ENCODE results near the gene OTOP1.
"Not testable (repeated sequence)": the region's sequence is repeated elsewhere in the genome, so short reads cannot be mapped to it uniquely, and the experiment has no call there.

Gene OTOP1

DNA sequence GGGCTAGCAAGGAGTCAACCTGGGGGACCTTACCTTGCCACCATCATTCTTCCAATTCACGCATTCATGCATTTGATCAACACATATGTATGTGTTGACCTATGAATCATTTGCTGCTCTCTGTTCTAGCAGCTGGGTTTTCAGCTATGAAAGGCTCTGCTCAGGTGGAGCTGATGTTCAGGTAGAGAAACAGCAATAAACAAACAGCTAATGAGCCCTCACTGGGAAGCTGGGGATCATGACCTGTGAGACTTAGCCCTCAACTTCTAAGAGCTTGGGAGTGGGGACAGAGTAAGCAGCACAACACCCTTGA lies 1.6 kb upstream of the OTOP1 start:
- no peak for DNase-seq

GRCh38 chr4:4227510-4228355 lies 1.0 kb upstream of the OTOP1 start:
- no peak for DNase-seq

- DNase-seq: no peak
Observed at GRCh38 chr4:4225915-4226605, 669 bp downstream of the OTOP1 start.

DNA sequence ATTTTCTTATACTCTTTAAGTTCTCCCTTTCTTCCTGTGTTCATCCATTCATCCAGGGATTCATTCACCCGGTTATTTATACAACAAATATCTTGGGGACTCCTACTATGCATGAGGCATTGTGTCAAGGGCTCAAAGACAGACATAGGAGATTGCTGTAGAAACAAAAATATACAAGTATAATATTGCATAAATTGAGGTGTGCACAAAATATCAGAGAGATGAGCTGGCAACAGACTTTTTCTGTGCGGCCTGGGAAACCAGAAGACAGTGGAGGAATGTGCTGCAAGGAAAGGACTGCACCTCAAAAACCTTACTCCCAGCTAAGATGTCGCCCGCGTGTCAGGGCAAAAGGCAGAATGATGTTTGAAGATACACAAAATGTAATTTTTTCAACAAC lies 9.6 kb downstream of the OTOP1 start:
- DNase-seq: no peak

DNA sequence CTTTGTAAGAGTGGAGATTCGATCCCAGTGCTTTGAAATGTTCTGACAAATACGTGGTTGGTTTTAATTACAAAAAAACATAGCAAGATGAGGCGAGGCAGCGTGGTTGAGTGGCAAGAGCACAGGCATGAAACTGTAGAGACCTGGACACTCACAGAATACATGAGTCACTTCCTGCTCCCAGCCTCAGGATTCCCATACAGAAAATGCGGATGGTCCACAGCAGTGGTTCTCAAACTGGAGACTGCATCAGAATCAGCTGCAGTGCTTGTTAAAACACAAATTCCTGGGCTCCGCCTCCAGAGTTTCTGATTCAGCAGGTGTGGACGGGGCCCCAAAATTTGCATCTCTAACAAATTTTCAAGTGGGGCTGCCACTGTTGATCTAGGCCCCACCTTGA lies 10.1 kb downstream of the OTOP1 start:
- DNase-seq: no peak

- not testable (repeated sequence) for DNase-seq
Observed at GRCh38 chr4:4213674-4214073, 13.1 kb downstream of the OTOP1 start.

DNA sequence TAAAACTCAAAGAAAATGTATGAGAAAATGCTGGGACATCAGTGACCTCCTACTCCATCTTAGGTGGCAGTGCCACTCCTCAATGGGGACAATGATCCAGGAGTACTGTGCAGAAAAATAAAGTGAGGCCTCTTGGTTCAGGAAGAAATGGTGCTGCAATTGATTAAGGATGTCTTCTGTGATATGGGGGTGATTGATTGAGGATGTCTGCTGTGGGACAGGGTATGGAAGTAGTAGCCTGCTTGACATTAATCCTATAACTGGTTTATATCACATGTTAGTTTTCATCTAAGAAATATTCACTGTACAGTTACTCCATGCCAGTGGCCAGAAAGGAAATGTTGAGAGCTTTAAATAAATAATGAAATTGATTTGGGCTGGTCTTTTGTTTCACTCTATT lies 20.5 kb downstream of the OTOP1 start:
- DNase-seq: no peak

- no peak for DNase-seq
Observed at GRCh38 chr4:4204401-4204745, 22.4 kb downstream of the OTOP1 start.

- no peak for DNase-seq
Observed at GRCh38 chr4:4203688-4204400, 22.9 kb downstream of the OTOP1 start.

DNA sequence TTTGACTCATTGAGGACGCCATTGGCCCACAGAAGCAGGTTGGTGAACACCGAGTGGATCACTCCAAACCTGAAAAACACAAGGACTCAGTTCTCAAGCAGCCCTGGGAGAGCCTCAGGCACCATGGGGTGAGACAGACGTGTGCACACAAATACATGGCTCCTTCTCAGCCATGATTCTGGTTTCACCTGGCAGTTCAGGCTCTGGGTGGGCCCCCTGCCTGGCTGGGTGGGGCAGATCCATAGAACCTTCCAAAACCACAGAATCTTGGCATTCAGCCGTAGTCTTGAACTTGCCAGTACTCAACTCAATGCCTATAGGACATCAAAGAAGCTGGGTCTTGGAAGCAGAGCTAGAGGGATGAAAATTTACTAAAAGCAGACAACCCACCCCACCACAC lies 24.2 kb downstream of the OTOP1 start:
- no peak for DNase-seq

GRCh38 chr4:4200624-4201023 lies 26.1 kb downstream of the OTOP1 start:
- no peak for DNase-seq

GRCh38 chr4:4195354-4195753 lies 31.4 kb downstream of the OTOP1 start:
- DNase-seq: no peak

DNA sequence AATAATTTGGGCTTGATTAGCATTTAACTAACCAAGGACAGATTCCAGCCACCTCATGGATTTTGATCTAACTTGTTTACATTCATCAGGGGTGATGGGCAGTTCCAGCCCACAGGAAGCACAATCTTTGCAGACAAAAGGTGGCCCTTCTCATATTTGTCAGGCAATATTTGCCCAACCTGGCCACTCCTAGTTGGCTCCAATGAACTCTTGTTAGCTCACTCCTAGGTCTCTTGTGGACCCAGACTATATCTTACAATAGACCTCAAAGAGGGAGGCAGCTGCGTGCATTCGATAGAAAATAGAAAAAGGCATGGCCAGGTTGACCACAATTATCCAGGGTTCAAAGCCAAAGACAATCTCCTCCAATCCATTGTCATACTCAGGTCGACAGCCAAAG lies 38.2 kb downstream of the OTOP1 start:
- not testable (repeated sequence) for DNase-seq

DNA sequence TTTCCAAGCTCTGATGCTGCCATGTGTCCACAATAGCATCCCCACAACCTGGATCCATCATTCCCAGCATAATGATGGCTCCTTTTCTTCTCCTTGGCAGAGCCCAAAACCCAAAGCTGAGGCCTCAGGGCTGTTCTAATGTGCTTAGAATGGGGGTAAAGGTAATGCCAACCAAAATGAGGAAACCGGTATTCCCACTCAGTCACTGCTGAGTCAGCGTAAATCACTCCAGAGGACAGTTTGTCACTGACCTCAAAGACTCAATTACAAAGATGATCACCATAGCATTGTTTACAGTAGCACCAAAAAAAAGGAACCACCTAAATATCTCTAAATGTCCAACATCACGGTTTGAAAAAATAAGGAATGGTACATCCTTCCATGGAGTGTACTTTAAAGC lies 41.2 kb downstream of the OTOP1 start:
- no peak for DNase-seq

DNA sequence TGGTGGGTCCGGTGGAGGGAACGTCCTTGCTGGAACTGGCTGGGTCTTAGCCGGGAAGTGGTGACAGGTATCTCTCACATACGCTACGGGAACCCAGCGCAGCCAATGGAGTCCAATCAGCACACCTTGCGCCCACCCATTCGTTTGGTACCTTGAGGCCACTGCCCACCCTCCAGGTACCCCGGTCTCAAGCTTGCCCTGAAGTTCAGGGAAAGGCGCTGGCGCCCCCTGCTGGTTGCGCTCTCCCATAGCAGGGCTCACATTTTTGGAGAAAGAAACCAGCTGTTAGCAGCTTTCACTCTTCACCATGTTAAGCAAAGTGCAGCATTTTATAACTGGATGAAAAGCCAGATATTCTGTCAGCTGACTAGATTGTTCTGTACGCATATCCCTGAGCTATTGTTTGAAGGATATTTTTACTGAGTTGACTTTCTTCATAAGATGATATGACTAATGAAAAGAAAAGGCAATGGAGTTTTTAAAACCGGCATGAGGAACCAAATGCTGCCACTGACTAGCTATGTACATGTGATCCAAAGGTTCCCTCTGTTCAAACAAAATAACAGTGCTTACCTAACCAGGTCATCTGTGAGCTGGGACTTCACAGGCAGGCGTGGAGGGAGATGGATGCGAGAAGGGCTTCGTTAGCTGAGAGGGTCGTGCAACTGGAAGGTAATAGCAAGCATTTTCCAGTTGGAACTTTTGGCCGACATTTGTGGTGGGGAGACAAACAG lies 43.7 kb downstream of the OTOP1 start:
- DNase-seq: no peak

DNA sequence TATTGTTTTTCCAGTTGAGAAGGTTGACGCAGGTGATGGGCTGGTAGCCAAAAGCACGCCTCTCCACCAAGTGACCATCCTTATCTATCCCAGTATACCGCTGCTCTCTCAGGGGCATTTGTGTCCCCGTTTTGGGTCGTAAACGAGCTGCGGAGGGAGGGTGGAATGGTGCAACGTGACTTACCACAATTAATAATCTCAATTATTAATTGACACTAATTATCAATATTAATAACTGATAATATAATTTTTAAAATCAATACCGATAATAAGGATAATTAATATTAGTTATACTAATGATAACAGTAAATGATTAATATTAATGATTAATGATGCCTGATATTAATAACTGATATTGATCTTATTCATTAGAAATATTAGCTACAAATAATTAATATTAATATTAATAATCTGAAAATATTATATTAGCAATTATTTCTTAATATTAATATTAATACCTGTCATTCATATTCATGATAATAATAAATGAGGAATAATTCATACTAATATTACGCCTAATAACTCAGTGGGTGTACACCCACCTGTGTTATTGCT lies 56.1 kb downstream of the OTOP1 start:
- no peak for DNase-seq

DNA sequence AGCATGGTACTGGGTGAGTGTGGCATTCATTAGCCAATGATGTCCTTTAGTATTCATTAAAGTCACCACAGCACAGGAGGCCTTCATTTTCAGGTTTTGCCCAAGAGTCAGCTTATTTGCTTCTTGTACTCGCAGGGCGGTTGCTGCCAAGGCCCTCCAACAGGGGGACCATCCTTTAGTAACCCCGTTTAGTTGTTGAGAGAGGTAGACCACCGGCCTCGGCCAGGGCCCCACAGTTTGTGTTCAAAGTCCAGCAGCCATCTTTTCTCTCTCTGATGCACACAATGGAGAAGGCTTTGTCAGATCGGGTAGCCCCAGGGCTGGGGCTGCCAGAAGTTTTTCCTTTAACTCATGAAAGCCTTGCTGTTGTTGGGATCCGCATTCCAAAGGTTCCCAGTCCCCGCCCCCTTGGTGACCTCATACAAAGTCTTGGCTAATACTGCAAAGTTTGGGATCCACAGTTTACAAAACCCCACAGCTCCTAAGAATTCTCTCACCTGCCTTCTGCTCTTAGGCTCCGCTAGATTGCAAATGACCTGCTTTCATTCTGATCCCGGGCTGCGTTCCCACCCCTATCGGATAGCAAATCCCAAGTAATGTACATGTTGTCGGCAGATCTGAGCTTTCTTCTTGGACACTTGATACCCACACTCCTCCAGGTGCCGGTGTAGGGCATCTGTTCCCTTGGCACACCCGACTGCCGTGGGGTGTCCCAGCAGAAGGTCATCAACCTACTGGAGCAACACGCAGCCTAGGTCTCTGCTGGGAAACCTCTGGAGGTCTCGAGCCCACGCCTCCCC lies 58.5 kb downstream of the OTOP1 start:
- DNase-seq: not testable (repeated sequence)

GRCh38 chr4:4166986-4167385 lies 59.7 kb downstream of the OTOP1 start:
- not testable (repeated sequence) for DNase-seq

DNA sequence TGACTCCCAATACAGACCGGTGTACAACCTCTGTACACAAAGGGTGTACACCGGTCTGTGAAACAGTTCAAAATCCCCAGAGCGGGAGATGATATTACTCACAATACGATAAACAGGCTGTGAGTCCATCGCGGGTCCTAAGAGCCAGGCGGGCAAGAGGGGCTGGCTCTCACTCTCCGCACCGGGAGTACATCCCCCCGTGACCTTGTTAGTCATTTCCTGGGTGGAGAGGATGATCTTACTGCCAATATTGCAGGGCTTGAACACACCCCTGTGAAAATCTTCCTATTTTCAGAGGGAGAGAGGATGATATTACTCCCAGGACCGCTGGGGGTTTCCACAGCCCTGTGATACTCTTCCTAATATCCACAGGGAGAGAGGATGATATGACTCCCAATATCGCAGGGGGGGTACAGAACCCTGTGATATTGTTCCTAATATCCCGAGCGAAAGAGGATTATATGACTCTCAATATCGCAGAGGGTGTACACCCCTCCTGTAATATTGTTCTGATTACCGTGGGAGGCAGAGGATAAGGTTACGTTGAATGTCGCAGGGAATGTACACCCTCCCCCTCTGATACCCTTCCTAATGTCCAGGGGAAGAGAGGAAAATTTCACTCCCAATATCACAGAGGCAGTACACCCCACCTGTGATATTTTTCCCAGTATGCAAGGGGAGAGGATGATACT lies 60.9 kb downstream of the OTOP1 start:
- not testable (repeated sequence) for DNase-seq

GRCh38 chr4:4164532-4165173 lies 62.1 kb downstream of the OTOP1 start:
- DNase-seq: not testable (repeated sequence)

GRCh38 chr4:4162186-4162585 lies 64.5 kb downstream of the OTOP1 start:
- not testable (repeated sequence) for DNase-seq

Measured in activated CD4-positive, alpha-beta T cell treated with anti-CD3 and anti-CD28 coated beads for 4 hours (primary cell).